BJ (cell line): ENCODE results near the gene CD226. TPM values are rescaled to one million over a fixed set of nuclear protein-coding genes. Genes with fewer than 3 reads are reported as not detected.

Experiments
- CTCF ChIA-PET: fragments of 350-600 bp; formaldehyde crosslinking; extraction: SDS; loops from one replicate; lab custom pipeline; 2021; ENCODE audit warnings: antibody characterized with exemption, inconsistent platforms; lab: Yijun Ruan, JAX
- POLR2A ChIA-PET: fragments of 300-600 bp; sonication (Branson Sonifier 250); formaldehyde crosslinking; extraction: SDS; loops from one replicate; lab custom pipeline; 2021; ENCODE audit warnings: antibody characterized with exemption; lab: Charles Lee
- DNase-seq: peaks from one replicate; pipeline ENCODE4 v3.0.0-alpha.2; 2011; ENCODE audit warnings: low read depth
- H3K27me3 ChIP-seq: 2 replicates; pipeline ENCODE4 v1.6.0; 2011; ENCODE audit warnings: low read length; ENCODE audit not compliant: control insufficient read depth, insufficient read depth
- H3K36me3 ChIP-seq: 2 replicates; pipeline ENCODE4 v1.5.1; 2011; ENCODE audit warnings: low read length; ENCODE audit not compliant: control insufficient read depth, insufficient read depth
- H3K4me3 ChIP-seq: 2 replicates; pipeline ENCODE4 v1.5.1; 2011; ENCODE audit warnings: low read depth, mild to moderate bottlenecking, control low read depth, low read length
- CTCF ChIP-seq: IDR thresholded peaks from 2 replicates; pipeline ENCODE4 v1.5.1; 2011; ENCODE audit warnings: low read depth, mild to moderate bottlenecking, control low read depth, inconsistent platforms, low read length, moderate library complexity; ENCODE audit not compliant: insufficient read depth
- polyA plus RNA-seq: library from polyadenylated mRNA; depleted of rRNA; stranded (reverse); fragments of >200 nt; gene quantifications from 2 replicates; pipeline ENCODE4 v1.2.3, GENCODE V29; 2011

CD226 gene
- polyA plus RNA-seq, 1 experiment = 0.13 TPM

- DNase-seq = no peak
- POLR2A ChIA-PET = no interaction called here
- Histone ChIP-seq H3K36me3 (no peaks in the 10 kb centered on the region; the same call in 1 of the 2 replicates), H3K4me3 (no peak overlapping the region), H3K27me3 (no peaks in the 10 kb centered on the region)
- CTCF ChIA-PET = no interaction called here
- TF ChIP-seq CTCF = no peak
Observed at GRCh38 chr18:69992776-69993175, 45.1 kb upstream of the CD226 start.

GRCh38 chr18:69987870-69988269 is 40.2 kb upstream of the CD226 start:
- CTCF ChIA-PET = interaction anchor here (0.7 to 1.3 kb wide), 3 partner anchors 28 to 1120 kb away, joined by 3 read pairs; no protein-coding TSS in a partner anchor
- Histone ChIP-seq H3K27me3 (no peaks in the 10 kb centered on the region), H3K4me3 (no peak overlapping the region), H3K36me3 (no peaks in the 10 kb centered on the region)
- TF ChIP-seq CTCF = no peak
- POLR2A ChIA-PET = no interaction called here
- DNase-seq = no peak

GRCh38 chr18:69985239-69985638 is 37.6 kb upstream of the CD226 start:
- Histone ChIP-seq H3K36me3 (no peaks in the 10 kb centered on the region), H3K4me3 (no peak overlapping the region), H3K27me3 (no peaks in the 10 kb centered on the region)
- TF ChIP-seq CTCF = no peak
- ChIA-PET POLR2A (no interaction called here), CTCF (no interaction called here)
- no peak for DNase-seq

- H3K4me3 ChIP-seq = no peak overlapping the region
- no peaks in the 10 kb centered on the region for H3K36me3 ChIP-seq
- no peak for DNase-seq
- POLR2A ChIA-PET = no interaction called here
- no peak for TF ChIP-seq CTCF
- CTCF ChIA-PET = no interaction called here
- no peaks in the 10 kb centered on the region for H3K27me3 ChIP-seq
Observed at GRCh38 chr18:69982417-69982816, 34.7 kb upstream of the CD226 start.

GRCh38 chr18:69981948-69982347 is 34.3 kb upstream of the CD226 start:
- H3K4me3 ChIP-seq = no peak overlapping the region
- no peaks in the 10 kb centered on the region for H3K27me3 ChIP-seq
- H3K36me3 ChIP-seq = no peaks in the 10 kb centered on the region
- POLR2A ChIA-PET = no interaction called here
- TF ChIP-seq CTCF = no peak
- DNase-seq = no peak
- CTCF ChIA-PET = no interaction called here
